22Rv1 (cell line): ENCODE data around the gene PANX2.

Source experiments
- H3K27ac ChIP-seq: fragments of 450-650 bp; 2 replicates; pipeline ENCODE4 v1.5.1; 2017
- ZFX ChIP-seq: fragments of 450-650 bp; IDR thresholded peaks from 2 replicates; pipeline ENCODE4 v1.6.1; 2017; ENCODE audit warnings: antibody characterized with exemption, borderline replicate concordance
- TF ChIP-seq, protein P1 (sequence below): fragments of 450-650 bp; IDR thresholded peaks from 2 replicates; pipeline ENCODE4 v1.5.1; 2017; ENCODE audit warnings: mild to moderate bottlenecking

The PANX2 gene

DNA sequence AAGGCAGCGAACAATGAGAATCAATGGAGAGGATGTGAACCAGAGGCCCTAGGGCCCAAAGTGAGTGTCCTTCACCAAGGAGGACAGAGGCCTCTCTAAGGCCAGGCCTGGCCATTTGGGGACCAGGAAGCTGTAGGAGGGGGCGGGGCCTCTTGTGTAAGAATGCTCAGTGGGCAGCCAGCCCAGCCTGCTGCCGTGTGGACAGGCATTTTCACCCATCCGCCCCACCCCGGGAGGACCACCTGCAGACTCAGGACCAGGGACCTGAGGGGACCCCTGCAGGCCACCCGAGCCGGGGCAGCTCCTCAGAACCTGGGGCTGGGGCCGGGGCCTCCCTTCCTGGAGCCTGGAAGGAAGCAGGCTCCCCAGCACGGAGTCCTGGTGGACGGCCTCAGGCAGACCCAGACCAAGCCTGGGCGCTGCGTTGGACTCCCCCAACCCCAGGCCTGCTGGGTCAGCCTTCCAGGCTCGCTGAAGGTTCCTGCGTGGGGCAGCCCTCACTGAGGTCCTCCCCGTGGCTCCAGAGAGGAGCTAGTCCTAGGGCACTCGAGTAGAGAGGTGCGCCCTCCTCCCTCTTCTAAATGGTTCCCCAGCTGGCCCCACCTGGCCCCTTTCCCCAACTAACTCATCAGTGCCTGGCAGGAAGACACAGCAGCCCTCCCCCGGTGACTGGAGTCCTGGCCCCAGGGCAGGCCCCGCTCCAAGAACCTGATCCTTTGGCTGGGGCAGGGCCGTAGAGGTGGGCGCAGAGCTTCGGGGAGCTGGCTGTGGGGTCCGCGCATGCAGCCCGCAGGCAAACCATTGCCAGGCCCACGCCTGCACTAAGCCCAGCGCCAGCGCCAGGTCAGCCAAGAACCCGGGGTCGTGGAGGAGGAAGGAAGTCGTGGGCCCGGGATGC is 13.7 kb downstream of the PANX2 start:
- peak overlapping the region; percentile 80; the same call in 1 of the 2 replicates for H3K27ac ChIP-seq
- TF ChIP-seq, protein P1, sequence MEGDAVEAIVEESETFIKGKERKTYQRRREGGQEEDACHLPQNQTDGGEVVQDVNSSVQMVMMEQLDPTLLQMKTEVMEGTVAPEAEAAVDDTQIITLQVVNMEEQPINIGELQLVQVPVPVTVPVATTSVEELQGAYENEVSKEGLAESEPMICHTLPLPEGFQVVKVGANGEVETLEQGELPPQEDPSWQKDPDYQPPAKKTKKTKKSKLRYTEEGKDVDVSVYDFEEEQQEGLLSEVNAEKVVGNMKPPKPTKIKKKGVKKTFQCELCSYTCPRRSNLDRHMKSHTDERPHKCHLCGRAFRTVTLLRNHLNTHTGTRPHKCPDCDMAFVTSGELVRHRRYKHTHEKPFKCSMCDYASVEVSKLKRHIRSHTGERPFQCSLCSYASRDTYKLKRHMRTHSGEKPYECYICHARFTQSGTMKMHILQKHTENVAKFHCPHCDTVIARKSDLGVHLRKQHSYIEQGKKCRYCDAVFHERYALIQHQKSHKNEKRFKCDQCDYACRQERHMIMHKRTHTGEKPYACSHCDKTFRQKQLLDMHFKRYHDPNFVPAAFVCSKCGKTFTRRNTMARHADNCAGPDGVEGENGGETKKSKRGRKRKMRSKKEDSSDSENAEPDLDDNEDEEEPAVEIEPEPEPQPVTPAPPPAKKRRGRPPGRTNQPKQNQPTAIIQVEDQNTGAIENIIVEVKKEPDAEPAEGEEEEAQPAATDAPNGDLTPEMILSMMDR = no peak
- no peak for TF ChIP-seq ZFX

DNA sequence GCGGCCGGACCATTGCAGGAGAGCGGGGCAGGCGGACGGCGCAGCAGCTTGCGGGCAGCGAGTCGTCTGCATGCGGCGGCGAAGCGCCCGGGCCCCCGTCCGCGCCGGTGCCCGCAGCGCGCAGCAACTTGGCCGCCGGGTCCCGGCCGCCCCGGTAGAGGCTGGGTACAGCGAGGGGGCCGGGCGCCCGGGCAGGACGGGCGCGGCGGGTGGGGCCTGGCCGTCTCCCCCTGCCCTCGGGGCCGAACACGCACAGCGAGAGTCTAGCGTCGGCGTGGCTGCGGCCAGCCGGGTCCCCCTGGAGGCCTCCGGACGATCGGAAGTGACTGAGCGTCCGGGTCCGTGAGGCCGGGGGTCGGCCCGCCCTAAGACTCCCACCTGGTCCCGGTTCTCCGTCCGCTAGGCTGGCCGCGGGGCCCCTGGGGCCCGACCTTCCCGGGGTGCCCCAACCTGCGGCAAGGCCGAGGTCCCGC is 14.4 kb downstream of the PANX2 start:
- TF ChIP-seq ZFX = no peak
- TF ChIP-seq, protein P1 = no peak
- H3K27ac ChIP-seq = peak overlapping the region; percentile 80

DNA sequence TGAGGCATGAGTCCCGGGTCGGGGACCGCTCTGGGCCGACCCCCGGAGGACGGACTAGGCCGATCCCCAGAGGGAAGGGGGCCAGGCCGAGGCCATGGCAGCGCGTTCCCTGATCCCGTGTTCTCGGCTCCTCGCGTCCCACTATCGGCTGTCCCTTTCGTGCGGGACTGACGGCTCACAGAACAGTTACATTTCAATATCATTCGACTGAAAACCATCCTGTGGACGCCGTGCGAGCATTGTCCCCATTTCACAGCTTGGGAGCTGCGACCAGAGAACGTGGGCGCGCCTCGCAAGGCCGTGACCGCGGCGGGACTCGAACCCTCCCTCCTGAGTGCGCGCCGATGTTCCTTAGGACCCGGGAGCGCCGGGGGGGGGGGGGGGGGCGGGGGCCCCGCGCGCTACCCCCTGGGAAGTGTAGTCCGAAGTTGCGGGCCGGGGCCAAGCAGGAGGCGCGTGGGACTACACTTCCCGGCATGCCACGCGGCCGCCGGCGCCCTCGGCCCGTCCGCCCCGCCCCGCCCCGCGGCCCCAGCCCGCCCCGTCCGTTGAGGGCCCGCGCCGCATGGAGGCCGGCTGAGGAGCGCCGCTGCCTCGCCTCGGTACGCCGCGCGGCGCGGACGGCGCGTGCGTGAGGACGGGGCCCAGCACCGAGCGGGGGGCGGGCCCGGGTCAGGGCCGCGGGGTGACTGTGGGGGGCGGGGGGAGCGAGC is 15.0 kb downstream of the PANX2 start, which contains the start of gene TRABD:
TRABD (plus strand) TSS at position 539 of the 713 bp plus-strand sequence. CDS start 7,148 bp downstream, outside the sequence.
- TF ChIP-seq, protein P1 = no peak
- TF ChIP-seq ZFX = no peak
- H3K27ac ChIP-seq = peak within 1 kb of the TSS; percentile 80

DNA sequence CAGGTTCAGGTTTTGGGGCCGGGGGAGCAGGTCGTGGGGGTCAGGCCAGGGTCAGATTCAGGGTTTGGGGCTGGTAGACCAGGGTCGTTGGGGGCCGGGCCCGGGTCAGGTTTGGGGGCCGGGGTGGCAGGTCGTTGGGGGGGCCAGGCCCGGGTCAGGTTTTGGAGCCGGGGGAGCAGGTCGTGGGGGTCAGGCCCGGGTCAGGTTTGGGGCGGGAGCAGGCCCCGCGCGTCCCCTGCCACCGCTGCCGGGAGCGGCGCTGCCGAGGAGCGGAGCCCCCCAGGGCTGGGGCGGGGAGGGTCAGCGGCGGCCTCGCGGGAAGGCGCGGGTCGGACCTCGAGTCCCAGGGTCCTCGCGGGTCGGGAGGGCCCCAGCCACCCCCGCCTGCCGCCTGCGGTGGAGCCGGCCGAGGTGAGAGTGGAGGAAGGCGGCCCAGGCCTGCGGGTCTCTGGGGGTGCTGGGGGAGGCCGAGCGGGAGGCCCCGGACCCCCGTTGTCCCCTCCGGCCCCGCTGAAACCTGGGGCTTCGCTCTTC is 15.7 kb downstream of the PANX2 start:
- H3K27ac ChIP-seq = peak overlapping the region; percentile 80
- no peak for TF ChIP-seq ZFX
- TF ChIP-seq, protein P1 = no peak

DNA sequence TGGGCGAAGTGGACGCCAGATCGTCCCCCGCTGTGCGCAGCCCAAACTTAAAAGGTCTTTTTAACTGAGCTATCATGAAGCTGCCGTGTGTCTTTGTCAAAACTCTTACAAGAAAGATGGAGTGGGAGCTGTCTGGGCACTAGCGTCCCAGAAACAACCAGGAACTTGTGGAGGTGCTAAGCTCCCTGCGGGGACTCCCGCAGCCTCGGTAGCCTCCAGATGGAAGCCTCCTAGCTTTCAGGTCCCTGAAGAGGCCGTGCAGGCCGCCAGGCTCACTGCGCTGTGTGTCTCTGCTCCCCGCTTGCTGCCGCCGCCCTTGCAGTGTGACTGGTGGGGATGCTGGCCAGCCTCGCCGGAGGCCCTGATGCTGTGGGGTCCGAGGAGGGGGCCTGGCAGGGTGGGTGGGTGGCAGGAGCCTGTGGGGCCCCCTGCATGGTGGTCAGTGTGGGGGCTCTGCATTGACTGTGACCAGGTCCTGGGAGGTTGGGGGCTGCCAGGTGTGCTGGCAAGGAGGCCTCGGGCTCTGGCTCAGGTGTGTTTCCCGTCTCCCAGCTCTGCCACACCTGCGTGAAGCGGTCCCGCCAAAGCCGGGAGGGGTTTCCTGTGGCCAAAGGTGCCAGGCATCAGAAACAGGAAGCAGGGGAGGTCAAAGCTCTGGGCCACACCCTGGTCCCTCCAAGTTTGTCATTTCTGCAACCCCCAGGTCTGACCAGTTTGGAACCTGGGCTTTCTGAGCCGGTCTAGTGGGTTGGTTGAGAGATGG is 16.4 kb downstream of the PANX2 start:
- no peak for TF ChIP-seq ZFX
- TF ChIP-seq, protein P1 = no peak
- H3K27ac ChIP-seq = peak overlapping the region; percentile 80

DNA sequence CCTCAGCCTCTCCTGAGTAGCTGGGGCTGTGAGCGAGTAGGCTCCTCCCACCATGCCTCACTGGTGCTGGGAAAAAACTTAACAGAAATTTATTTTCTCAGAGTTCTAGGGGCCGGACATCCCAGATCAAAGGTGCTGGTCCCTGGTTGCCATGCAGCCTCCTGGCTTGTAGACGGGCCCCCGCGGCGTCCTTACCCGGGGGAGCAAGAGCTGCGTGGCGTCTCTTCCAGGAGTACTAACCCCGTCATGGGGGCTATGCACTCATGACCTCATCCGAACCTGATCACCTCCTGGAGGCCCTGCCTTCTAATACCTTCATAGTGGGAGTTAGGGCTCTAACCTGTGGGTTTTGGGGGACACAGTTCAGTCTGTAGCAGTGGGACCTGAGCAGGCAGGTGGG is 17.8 kb downstream of the PANX2 start:
- no peak for TF ChIP-seq ZFX
- TF ChIP-seq, protein P1 = no peak
- peak overlapping the region; percentile 80 for H3K27ac ChIP-seq
